Measurements from ENCODE around the gene RASGEF1C. TPM values are rescaled to one million over a fixed set of nuclear protein-coding genes. Genes with fewer than 3 reads are reported as not detected.

Gene RASGEF1C
- total RNA-seq, 1 donor = under 0.01 TPM

DNA sequence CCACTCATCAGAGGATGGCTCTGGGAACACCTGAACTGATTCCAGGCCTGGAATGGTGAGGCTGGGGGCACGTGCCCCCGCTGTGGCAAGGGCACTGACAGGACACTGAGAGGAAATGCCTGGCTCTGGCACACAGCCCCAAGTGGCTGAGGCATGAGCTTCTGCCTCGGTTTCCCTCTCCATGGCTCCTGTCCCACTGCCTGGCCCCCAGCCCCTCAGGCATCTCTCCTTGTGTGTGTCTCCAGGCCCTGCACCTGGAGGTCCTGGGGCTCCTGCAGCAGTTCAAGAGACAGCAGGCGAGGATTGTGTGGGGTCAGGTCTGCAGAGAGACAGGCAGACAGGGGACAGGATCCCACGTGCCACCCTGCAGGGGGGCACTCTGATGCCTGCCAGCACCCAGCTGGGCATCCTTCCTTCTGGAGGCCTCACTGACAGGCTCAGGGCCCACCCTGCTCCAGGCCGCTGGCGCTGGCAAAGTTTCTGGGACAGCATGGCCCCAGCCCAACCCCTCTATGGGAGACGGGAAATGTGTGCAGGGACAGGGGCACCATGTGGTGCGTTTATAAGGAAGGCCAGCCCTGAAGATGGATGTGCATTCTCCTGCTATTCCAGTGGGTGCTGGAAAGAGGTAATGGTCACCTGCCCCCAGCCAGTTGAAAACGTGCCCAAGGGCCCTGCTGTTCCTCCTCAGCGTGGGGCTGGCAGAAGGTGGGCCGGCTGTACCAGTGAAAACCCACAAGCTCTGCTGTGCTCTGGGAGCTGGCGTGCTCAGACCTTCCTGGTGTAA lies 66.0 kb downstream of the RASGEF1C start:
- no peaks in the 10 kb centered on the region for H3K79me2 ChIP-seq (ENCODE audit: insufficient read depth, low read length)
- H3K27me3 ChIP-seq (ENCODE audit: insufficient read depth, low read length) = peaks cover 8% of the 10 kb centered on the region
- no peak overlapping the region for H2AFZ ChIP-seq (ENCODE audit: low read length)
- no peak for TF ChIP-seq CTCF (IDR thresholded peaks at IDR 0.05; ENCODE audit: extremely low read depth, low read depth, low read length)
- H3K4me1 ChIP-seq (ENCODE audit: insufficient read depth, low read length) = no peaks in the 10 kb centered on the region
- H3K4me2 ChIP-seq (ENCODE audit: insufficient read depth, low read length) = no peak overlapping the region
- H3K36me3 ChIP-seq (ENCODE audit: insufficient read depth, low read length) = no peaks in the 10 kb centered on the region
- no peaks in the 10 kb centered on the region for H4K20me1 ChIP-seq (ENCODE audit: insufficient read depth, low read length)
- H3K27ac ChIP-seq (ENCODE audit: low read depth, low read length) = no peak overlapping the region
- no peak overlapping the region for H3K4me3 ChIP-seq (ENCODE audit: insufficient read depth, low read length)
- H3K9me3 ChIP-seq (ENCODE audit: low read depth, low read length) = no peaks in the 10 kb centered on the region
- peak; percentile 54 for DNase-seq (ENCODE audit: insufficient read length, low spot score, missing footprints)

DNA sequence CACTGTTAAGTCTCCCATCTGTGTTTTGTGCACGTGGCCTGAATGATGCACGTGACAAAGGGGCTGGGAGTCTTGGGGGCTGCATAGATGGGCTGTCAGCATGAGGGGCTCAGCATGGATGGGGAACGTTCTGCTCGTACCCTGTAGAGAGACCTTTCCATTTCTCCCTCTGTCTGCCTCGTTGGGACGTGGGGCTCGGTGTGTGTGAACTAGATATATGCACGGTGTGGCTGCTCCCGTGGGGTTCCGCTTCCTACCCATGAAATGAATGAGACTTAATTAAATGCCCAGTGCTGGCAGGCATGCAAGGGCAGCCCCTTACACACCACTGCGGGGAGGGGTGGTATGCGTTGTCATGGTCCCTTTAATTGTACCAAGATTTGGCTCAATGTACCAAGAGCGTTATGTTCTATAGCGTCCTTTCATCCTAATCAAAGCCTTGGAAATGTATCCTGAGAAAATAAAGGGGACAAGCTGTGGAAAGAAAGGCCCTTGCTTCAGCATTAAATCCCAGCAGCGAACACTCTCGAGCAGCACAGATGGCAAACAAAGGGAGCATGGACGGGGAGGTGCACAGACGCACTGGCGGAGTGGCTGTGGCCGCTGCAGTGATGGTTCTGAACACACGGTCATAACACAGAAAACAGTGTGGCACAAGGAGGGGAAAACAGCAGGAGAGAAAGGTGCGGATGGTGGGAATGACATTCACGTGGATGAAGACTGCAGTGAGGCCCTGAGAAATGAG lies 66.8 kb downstream of the RASGEF1C start:
- TF ChIP-seq CTCF (IDR thresholded peaks at IDR 0.05; ENCODE audit: extremely low read depth, low read depth, low read length) = no peak
- no peak overlapping the region for H3K27ac ChIP-seq (ENCODE audit: low read depth, low read length)
- H3K4me3 ChIP-seq (ENCODE audit: insufficient read depth, low read length) = no peak overlapping the region
- no peak overlapping the region for H3K4me2 ChIP-seq (ENCODE audit: insufficient read depth, low read length)
- H2AFZ ChIP-seq (ENCODE audit: low read length) = no peak overlapping the region
- H3K36me3 ChIP-seq (ENCODE audit: insufficient read depth, low read length) = no peaks in the 10 kb centered on the region
- no peaks in the 10 kb centered on the region for H4K20me1 ChIP-seq (ENCODE audit: insufficient read depth, low read length)
- H3K27me3 ChIP-seq (ENCODE audit: insufficient read depth, low read length) = peaks cover 8% of the 10 kb centered on the region
- no peaks in the 10 kb centered on the region for H3K4me1 ChIP-seq (ENCODE audit: insufficient read depth, low read length)
- H3K9me3 ChIP-seq (ENCODE audit: low read depth, low read length) = no peaks in the 10 kb centered on the region
- peak; percentile 38 for DNase-seq (ENCODE audit: insufficient read length, low spot score, missing footprints)
- no peaks in the 10 kb centered on the region for H3K79me2 ChIP-seq (ENCODE audit: insufficient read depth, low read length)

- no peaks in the 10 kb centered on the region for H4K20me1 ChIP-seq (ENCODE audit: insufficient read depth, low read length)
- no peaks in the 10 kb centered on the region for H3K36me3 ChIP-seq (ENCODE audit: insufficient read depth, low read length)
- TF ChIP-seq CTCF (IDR thresholded peaks at IDR 0.05; ENCODE audit: extremely low read depth, low read depth, low read length) = no peak
- no peak overlapping the region for H3K4me2 ChIP-seq (ENCODE audit: insufficient read depth, low read length)
- peak; percentile 27 for DNase-seq (ENCODE audit: insufficient read length, low spot score, missing footprints)
- H3K9me3 ChIP-seq (ENCODE audit: low read depth, low read length) = no peaks in the 10 kb centered on the region
- H3K27me3 ChIP-seq (ENCODE audit: insufficient read depth, low read length) = peaks cover 8% of the 10 kb centered on the region
- no peak overlapping the region for H3K27ac ChIP-seq (ENCODE audit: low read depth, low read length)
- no peak overlapping the region for H2AFZ ChIP-seq (ENCODE audit: low read length)
- no peak overlapping the region for H3K4me3 ChIP-seq (ENCODE audit: insufficient read depth, low read length)
- no peaks in the 10 kb centered on the region for H3K79me2 ChIP-seq (ENCODE audit: insufficient read depth, low read length)
- no peaks in the 10 kb centered on the region for H3K4me1 ChIP-seq (ENCODE audit: insufficient read depth, low read length)
Measured at GRCh38 chr5:180141068-180141660, 67.8 kb downstream of the RASGEF1C start.

DNA sequence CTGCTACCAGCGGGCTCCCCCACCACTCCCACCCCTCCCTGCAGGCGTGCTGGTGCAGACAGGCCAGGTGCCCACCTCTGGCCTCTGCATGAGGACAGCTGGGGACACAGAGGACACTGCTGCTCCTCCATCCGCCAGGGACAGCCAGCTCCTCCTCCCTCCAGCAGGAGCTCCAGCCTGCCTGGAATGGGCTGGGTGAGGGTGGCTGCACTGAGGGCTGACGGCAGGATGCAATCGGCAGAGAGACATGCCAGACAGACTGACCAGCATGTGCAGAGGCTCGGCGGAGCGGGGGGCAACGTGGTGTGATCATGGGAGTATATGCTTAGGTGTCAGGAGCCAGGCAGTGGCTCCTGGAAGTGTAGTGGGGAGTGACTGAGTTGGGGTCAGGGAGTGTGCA lies 68.4 kb downstream of the RASGEF1C start:
- Histone ChIP-seq H2AFZ (ENCODE audit: low read length) (no peak overlapping the region), H3K79me2 (ENCODE audit: insufficient read depth, low read length) (no peaks in the 10 kb centered on the region), H3K4me1 (ENCODE audit: insufficient read depth, low read length) (peaks cover 1% of the 10 kb centered on the region), H3K4me3 (ENCODE audit: insufficient read depth, low read length) (no peak overlapping the region), H4K20me1 (ENCODE audit: insufficient read depth, low read length) (no peaks in the 10 kb centered on the region), H3K9me3 (ENCODE audit: low read depth, low read length) (no peaks in the 10 kb centered on the region), H3K36me3 (ENCODE audit: insufficient read depth, low read length) (no peaks in the 10 kb centered on the region), H3K27me3 (ENCODE audit: insufficient read depth, low read length) (peaks cover 8% of the 10 kb centered on the region), H3K27ac (ENCODE audit: low read depth, low read length) (no peak overlapping the region), H3K4me2 (ENCODE audit: insufficient read depth, low read length) (no peak overlapping the region)
- DNase-seq (ENCODE audit: insufficient read length, low spot score, missing footprints) = peak; percentile 38
- no peak for TF ChIP-seq CTCF (IDR thresholded peaks at IDR 0.05; ENCODE audit: extremely low read depth, low read depth, low read length)
